Midbrain (tissue), 1 donor: Measurements from ENCODE around the gene FAM20B.
A peak's percentile ranks its signal among the peaks of the same experiment; 100 is the strongest.

Source experiments
- DNase-seq: peaks from one replicate; lab custom pipeline; 2025; lab: John Stamatoyannopoulos, UW

Gene FAM20B

DNA sequence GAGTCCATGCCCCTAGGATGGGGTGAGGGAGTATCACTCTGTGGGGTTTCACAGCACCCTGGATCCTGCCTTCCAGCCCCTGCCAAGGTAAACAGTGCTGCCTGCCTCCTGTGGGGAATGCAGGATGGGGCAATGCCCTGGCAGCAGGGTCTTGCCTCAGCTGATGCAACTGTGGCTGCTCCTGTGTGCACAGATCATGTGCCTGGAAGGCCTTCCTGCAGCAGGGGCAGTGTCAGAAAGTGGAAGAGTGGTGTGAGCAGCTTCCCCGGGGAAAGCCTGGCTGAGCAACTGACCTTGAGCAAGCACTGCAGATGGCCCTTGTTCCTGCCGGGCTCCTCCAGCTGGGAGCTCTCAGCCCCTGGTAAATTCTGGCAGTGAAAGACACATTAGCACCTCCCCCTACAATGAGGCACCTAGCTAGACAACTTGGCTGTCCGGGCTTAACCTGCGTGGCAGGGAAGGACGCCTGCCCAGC is 66.0 kb downstream of the FAM20B start:
- DNase-seq, result no peak

GRCh38 chr1:179092896-179093461 is 67.3 kb downstream of the FAM20B start:
- no peak for DNase-seq

DNA sequence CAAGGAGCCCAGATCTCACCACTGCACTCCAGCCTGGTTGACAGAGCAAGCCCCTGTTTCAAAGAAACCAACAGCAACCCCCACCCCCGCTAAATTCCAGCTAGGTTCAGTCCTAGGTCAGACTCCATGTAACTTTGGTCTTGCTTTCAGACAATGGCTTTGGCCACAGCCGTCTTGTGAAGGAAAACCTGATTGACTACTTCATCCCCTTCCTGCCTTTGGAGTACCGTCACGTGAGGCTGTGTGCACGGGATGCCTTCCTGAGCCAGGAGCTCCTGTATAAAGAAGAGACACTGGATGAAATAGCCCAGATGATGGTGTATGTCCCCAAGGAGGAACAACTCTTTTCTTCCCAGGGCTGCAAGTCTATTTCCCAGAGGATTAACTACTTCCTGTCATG is 69.1 kb downstream of the FAM20B start:
- DNase-seq, result no peak

DNA sequence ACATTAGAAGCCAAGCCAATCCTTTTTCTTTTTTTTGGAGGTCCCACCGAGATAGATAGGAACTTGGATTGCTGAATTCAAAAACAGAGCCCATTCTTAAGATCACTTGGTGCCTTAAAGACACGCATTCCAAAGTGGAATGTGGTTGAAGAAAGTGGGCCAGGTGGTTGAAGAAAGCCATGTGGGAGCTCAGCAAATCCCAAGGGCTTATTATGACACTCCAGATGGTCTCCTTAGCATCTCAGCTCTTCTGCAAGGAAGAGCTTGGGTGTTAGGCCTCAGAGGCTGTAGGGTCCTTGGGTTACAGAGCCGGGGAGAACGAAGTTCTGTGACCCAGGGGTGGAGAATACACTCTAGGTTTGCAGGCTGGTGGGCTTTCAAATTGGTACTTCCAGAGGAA is 69.7 kb downstream of the FAM20B start:
- no peak for DNase-seq

DNA sequence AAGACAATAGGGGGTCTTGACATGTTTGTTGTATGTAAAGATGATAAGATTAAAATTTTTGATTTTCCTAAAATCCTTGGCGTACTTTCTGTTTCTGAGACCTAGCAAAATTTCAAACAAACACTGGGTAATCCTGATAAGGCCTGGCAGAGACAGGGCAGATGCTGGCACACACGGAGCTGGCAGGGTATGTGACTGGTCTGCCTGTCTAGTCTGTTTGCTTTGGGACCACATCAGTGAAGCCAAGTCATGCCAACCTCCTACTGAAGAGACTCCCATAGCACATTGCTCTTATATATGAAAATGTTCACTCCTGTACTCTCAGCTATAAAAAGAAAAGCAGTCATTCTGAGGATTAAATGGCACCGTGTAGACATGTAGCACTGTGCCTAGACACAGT is 70.2 kb downstream of the FAM20B start:
- no peak for DNase-seq

DNA sequence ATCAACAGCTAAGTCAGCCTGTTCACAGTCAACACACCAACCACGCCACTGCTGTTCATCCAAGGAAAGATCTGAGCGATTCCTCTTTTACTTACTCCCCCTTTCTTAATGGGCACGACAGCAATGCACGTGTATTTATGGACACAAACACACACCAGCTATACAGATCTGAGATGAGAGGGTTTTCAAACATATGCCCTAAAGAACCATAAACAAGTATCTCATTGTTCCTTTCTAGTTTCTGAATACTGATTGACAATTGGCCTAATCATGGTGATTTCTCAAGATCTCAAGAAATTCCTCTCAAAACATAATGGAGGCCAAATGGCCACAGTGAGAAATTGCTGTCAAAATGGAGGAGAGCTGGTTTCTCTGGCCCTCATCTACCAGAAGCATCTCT is 74.2 kb downstream of the FAM20B start:
- no peak for DNase-seq

- DNase-seq, result no peak
These were observed 75.9 kb downstream of the FAM20B start for GRCh38 chr1:179101566-179101965.

- no peak for DNase-seq
These were observed 78.3 kb downstream of the FAM20B start for GRCh38 chr1:179103999-179104398.

- no peak for DNase-seq
These were observed 79.0 kb downstream of the FAM20B start for GRCh38 chr1:179104611-179105250.

DNA sequence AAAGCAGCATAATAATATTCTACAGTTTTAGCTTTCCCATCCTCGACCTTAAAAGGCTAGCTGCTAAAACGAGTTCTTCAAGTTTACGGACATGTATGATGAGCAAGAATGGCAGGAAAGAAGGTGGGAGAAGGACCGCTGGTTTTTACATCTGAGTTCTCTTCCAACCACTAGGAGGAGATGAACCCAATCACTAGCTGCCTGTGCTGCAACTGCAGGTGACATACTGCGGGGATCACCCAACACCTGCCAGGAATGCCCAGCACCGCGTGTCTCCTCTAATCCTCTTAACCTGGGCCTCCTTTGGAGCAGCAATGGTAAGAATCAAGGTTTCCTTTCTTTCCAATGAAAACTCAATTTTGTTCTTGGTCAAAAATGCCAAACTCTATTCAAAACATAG is 79.7 kb downstream of the FAM20B start:
- DNase-seq, result no peak

- no peak for DNase-seq
These were observed 82.3 kb downstream of the FAM20B start for GRCh38 chr1:179107706-179108629.

GRCh38 chr1:179108644-179109043 is 83.0 kb downstream of the FAM20B start:
- no peak for DNase-seq

- DNase-seq, result no peak
These were observed 89.5 kb downstream of the FAM20B start for GRCh38 chr1:179115181-179115580.

- no peak for DNase-seq
These were observed 93.8 kb downstream of the FAM20B start for GRCh38 chr1:179119513-179119912.

- DNase-seq, result no peak
These were observed 95.0 kb downstream of the FAM20B start for GRCh38 chr1:179120736-179121135.

DNA sequence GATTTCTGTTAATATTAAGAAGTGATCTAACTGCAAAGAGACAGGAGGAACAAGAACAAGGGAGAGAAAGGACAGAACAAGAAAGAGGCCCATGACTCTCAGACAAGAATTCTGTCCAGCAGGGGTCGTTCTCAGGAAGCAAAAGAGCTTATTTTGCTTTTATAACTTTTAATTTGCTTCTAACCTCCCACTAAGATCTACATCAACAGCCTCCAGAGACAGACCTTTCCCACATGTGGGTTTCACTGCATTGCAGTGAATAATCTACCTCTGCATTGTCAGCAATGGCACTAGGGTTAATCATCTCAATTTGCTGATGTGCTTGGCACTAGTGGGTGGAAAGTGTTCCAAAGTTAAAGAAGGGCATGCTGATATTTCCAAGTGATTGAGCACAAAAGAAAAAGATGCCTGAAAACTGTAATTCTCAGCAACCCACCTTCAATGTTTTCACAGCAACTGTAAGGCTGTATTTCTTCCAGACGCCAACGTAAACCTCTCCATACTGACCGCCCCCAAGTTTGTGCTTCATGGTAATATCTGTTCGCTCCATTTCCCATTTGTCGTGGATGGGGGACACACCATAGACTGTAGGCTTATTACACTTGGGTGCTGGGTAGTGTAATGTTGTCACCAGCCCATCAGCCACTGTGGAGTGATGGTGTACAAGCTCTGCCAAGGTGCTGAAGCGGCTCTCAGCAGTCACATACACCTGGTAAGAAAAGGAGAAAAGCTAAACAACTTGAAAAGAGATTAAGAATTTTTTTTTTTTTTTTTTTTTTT is 95.7 kb downstream of the FAM20B start:
- DNase-seq, result peak; percentile 60

DNA sequence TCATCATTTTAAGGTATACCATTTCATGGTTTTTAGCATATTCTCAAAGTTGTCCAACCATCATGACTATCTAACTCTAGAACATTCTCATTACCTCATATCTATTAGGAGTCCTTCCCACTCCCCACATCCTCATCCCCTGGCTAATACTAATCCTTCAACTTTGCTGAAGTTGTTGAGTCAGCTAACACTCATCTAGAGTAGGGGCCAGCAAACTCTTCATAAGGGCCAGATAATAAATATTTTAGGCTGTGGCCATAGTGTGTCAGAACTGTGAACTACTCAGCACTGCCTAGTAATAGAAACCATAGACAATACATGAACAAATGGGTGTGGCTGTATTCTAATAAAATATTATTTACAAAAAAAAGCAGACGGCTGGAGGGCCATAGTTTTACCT is 99.2 kb downstream of the FAM20B start:
- no peak for DNase-seq
